Cardiac muscle cell (in vitro differentiated cells and primary cell): ENCODE measurements around the gene DNAH7. TPM values are rescaled to one million over a fixed set of nuclear protein-coding genes. Genes with fewer than 3 reads are reported as not detected.

Experiments used
- DNase-seq, 2 donors: peaks; one replicate each; pipeline versions ENCODE4 v3.0.0 to v3.0.0-alpha.2; 2010 to 2017; ENCODE audit warnings: low read depth in 1 of 2, low spot score in 1 of 2
- H3K27ac ChIP-seq: fragments of 200-600 bp; sonication (generic); 2 replicates; pipeline ENCODE4 v1.5.1; 2016
- H3K27me3 ChIP-seq: fragments of 200-600 bp; sonication (generic); 2 replicates; pipeline ENCODE4 v1.6.0; 2016; ENCODE audit warnings: control low read depth
- H3K36me3 ChIP-seq: fragments of 200-600 bp; sonication (generic); 2 replicates; pipeline ENCODE4 v1.5.1; 2016; ENCODE audit warnings: control low read depth
- H3K4me1 ChIP-seq: fragments of 200-600 bp; sonication (generic); 2 replicates; pipeline ENCODE4 v1.8.1; 2017; ENCODE audit warnings: low read depth, mild to moderate bottlenecking, mixed run types
- H3K4me3 ChIP-seq: fragments of 200-600 bp; sonication (generic); 2 replicates; pipeline ENCODE4 v1.5.1; 2016; ENCODE audit warnings: mild to moderate bottlenecking
- H3K9me3 ChIP-seq: fragments of 200-600 bp; sonication (generic); 2 replicates; pipeline ENCODE4 v1.5.1; 2017; ENCODE audit warnings: low read depth, mild to moderate bottlenecking, control low read depth
- CTCF ChIP-seq: IDR thresholded peaks from 2 replicates; pipeline ENCODE4 v1.5.1; 2012; ENCODE audit warnings: low read depth, mild to moderate bottlenecking, low read length
- polyA plus RNA-seq: library from polyadenylated mRNA; unstranded; fragments of >200 nt; fragmentation: Nextera tagmentation; extraction: Ambion mirVana; gene quantifications from 2 replicates; pipeline ENCODE4 v1.2.1, GENCODE V29; 2016
- total RNA-seq: library from RNA; depleted of rRNA; stranded (reverse); fragments of >200 nt; gene quantifications from 2 replicates; pipeline ENCODE4 v1.2.3, GENCODE V29; 2016

DNAH7 gene
- total and polyA plus RNA-seq, 2 experiments from 2014 or later: 0.75 to 1.8 TPM

GRCh38 chr2:195820373-195820772, 248.3 kb downstream of the DNAH7 start:
- no peaks in the 10 kb centered on the region for H3K27me3 ChIP-seq
- no peaks in the 10 kb centered on the region for H3K4me1 ChIP-seq
- H3K27ac ChIP-seq: no peak overlapping the region
- no peaks in the 10 kb centered on the region for H3K9me3 ChIP-seq
- no peaks in the 10 kb centered on the region for H3K36me3 ChIP-seq
- DNase-seq: peak in 1 of 2 donors; percentile 73
- TF ChIP-seq CTCF: no peak
- H3K4me3 ChIP-seq: no peak overlapping the region

- Histone ChIP-seq H3K27me3 (no peaks in the 10 kb centered on the region), H3K9me3 (no peaks in the 10 kb centered on the region), H3K4me3 (no peak overlapping the region), H3K36me3 (no peaks in the 10 kb centered on the region), H3K4me1 (no peaks in the 10 kb centered on the region), H3K27ac (no peak overlapping the region)
- no peak for DNase-seq
- no peak for TF ChIP-seq CTCF
Observed at GRCh38 chr2:195819276-195819675, 249.4 kb downstream of the DNAH7 start.

GRCh38 chr2:195818526-195818925, 250.1 kb downstream of the DNAH7 start:
- H3K4me1 ChIP-seq: no peaks in the 10 kb centered on the region
- H3K4me3 ChIP-seq: no peak overlapping the region
- H3K27ac ChIP-seq: no peak overlapping the region
- no peaks in the 10 kb centered on the region for H3K27me3 ChIP-seq
- no peak for TF ChIP-seq CTCF
- H3K9me3 ChIP-seq: no peaks in the 10 kb centered on the region
- no peak for DNase-seq
- H3K36me3 ChIP-seq: no peaks in the 10 kb centered on the region

GRCh38 chr2:195818106-195818505, 250.5 kb downstream of the DNAH7 start:
- no peak for TF ChIP-seq CTCF
- no peaks in the 10 kb centered on the region for H3K4me1 ChIP-seq
- H3K4me3 ChIP-seq: no peak overlapping the region
- H3K36me3 ChIP-seq: no peaks in the 10 kb centered on the region
- no peaks in the 10 kb centered on the region for H3K27me3 ChIP-seq
- DNase-seq: no peak
- H3K9me3 ChIP-seq: no peaks in the 10 kb centered on the region
- no peak overlapping the region for H3K27ac ChIP-seq

DNA sequence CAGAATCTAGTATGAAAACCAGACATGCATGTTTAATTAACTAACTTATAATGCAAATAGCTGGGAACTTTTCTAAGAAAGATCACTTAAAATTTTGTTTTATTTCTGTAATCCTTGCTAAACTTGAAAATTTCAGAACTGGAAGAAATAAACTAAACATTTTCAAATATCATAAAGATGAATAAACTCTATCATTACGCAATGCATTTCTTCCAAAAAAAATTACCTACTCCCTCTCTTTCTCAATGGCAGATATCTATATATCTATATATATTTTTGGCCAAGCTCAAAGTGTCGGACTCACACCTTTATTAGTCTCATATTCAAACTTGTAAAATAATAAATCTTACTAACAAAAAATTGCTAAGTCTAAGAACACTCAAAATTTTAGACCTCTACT, 253.6 kb downstream of the DNAH7 start:
- Histone ChIP-seq H3K4me3 (no peak overlapping the region), H3K27ac (no peak overlapping the region), H3K36me3 (no peaks in the 10 kb centered on the region), H3K4me1 (no peaks in the 10 kb centered on the region), H3K27me3 (no peaks in the 10 kb centered on the region), H3K9me3 (no peaks in the 10 kb centered on the region)
- TF ChIP-seq CTCF: no peak
- DNase-seq: no peak

DNA sequence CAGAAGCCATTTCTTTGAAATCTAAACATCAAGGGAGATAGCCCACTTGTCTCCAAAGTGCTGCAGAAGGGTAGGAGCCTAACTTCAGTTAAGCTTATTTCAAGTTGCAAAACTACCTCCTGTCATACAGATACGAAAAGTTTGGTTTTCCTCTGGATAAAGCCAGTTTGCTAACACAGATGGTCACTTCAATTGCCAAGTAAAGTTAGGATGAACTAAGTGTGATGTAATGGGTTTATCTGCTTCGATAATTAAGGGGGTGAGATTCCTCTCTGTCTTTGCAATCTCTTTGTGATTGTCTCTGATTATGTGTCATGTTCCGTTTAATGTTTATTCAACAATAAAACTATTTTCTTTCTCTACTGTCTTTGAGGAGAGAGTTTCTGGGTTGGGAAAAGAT, 255.2 kb downstream of the DNAH7 start:
- H3K9me3 ChIP-seq: no peaks in the 10 kb centered on the region
- H3K36me3 ChIP-seq: no peaks in the 10 kb centered on the region
- no peak overlapping the region for H3K27ac ChIP-seq
- no peak overlapping the region for H3K4me3 ChIP-seq
- no peak for TF ChIP-seq CTCF
- no peaks in the 10 kb centered on the region for H3K4me1 ChIP-seq
- DNase-seq: peak in 1 of 2 donors; percentile 48
- no peaks in the 10 kb centered on the region for H3K27me3 ChIP-seq
